Measurements from ENCODE around the gene PHC2. TPM values are rescaled to one million over a fixed set of nuclear protein-coding genes. Genes with fewer than 3 reads are reported as not detected.
A peak's percentile ranks its signal among the peaks of the same experiment; 100 is the strongest.

Gene PHC2
- total RNA-seq, 1 experiment from 2014 or later, result 142 TPM

GRCh38 chr1:33425900-33426299 is 5.0 kb downstream of the PHC2 start:
- DNase-seq (ENCODE audit: low read depth), result no peak

GRCh38 chr1:33424610-33425009 is 6.3 kb downstream of the PHC2 start:
- DNase-seq (ENCODE audit: low read depth), result peak; percentile 56

GRCh38 chr1:33424205-33424604 is 6.7 kb downstream of the PHC2 start:
- DNase-seq (ENCODE audit: low read depth), result peak; percentile 55

- peak; percentile 75 for DNase-seq (ENCODE audit: low read depth)
Observed at GRCh38 chr1:33420870-33421775, 9.8 kb downstream of the PHC2 start.

GRCh38 chr1:33418811-33419210 is 12.1 kb downstream of the PHC2 start:
- no peak for DNase-seq (ENCODE audit: low read depth)

GRCh38 chr1:33414879-33415278 is 16.0 kb downstream of the PHC2 start:
- no peak for DNase-seq (ENCODE audit: low read depth)

- peak; percentile 44 for DNase-seq (ENCODE audit: low read depth)
Observed at GRCh38 chr1:33410091-33410701, 20.7 kb downstream of the PHC2 start.

- DNase-seq (ENCODE audit: low read depth), result no peak
Observed at GRCh38 chr1:33408093-33408436, 22.8 kb downstream of the PHC2 start.

- no peak for DNase-seq (ENCODE audit: low read depth)
Observed at GRCh38 chr1:33407352-33408092, 23.4 kb downstream of the PHC2 start.

GRCh38 chr1:33402206-33402605 is 28.7 kb downstream of the PHC2 start:
- no peak for DNase-seq (ENCODE audit: low read depth)

- no peak for DNase-seq (ENCODE audit: low read depth)
Observed at GRCh38 chr1:33401471-33401870, 29.4 kb downstream of the PHC2 start.

- no peak for DNase-seq (ENCODE audit: low read depth)
Observed at GRCh38 chr1:33400153-33400911, 30.6 kb downstream of the PHC2 start.

- DNase-seq (ENCODE audit: low read depth), result no peak
Observed at GRCh38 chr1:33399375-33399774, 31.5 kb downstream of the PHC2 start.

- DNase-seq (ENCODE audit: low read depth), result no peak
Observed at GRCh38 chr1:33397994-33398393, 32.9 kb downstream of the PHC2 start.

GRCh38 chr1:33397125-33397506 is 33.8 kb downstream of the PHC2 start:
- no peak for DNase-seq (ENCODE audit: low read depth)

GRCh38 chr1:33396188-33397124 is 34.4 kb downstream of the PHC2 start:
- peak; percentile 15 for DNase-seq (ENCODE audit: low read depth)

GRCh38 chr1:33394770-33395169 is 36.1 kb downstream of the PHC2 start:
- DNase-seq (ENCODE audit: low read depth), result no peak

- no peak for DNase-seq (ENCODE audit: low read depth)
Observed at GRCh38 chr1:33393991-33394390, 36.9 kb downstream of the PHC2 start.

- no peak for DNase-seq (ENCODE audit: low read depth)
Observed at GRCh38 chr1:33393524-33393923, 37.4 kb downstream of the PHC2 start.

GRCh38 chr1:33392639-33393038 is 38.3 kb downstream of the PHC2 start:
- no peak for DNase-seq (ENCODE audit: low read depth)

GRCh38 chr1:33392206-33392605 is 38.7 kb downstream of the PHC2 start:
- no peak for DNase-seq (ENCODE audit: low read depth)

All from RPMI7951 (cell line).